Trophoblast cell (in vitro differentiated cells and primary cell): Measurements from ENCODE around the gene TIGD1.
"Not testable (repeated sequence)": the region's sequence is repeated elsewhere in the genome, so short reads cannot be mapped to it uniquely, and the experiment has no call there.

Experiments used
- DNase-seq, 2 donors: peaks; one replicate each; pipeline ENCODE4 v3.0.0-alpha.2; 2016
- H2AFZ ChIP-seq: 2 replicates; pipeline ENCODE4 v1.6.1; 2013; ENCODE audit warnings: low read length, moderate library complexity, mild to moderate bottlenecking; ENCODE audit not compliant: insufficient read depth, poor library complexity
- H2AK5ac ChIP-seq: 2 replicates; pipeline ENCODE4 v1.6.1; 2013; ENCODE audit warnings: mild to moderate bottlenecking, low read length
- H2BK120ac ChIP-seq: 2 replicates; pipeline ENCODE4 v1.6.1; 2013; ENCODE audit warnings: low read length, mild to moderate bottlenecking, moderate library complexity; ENCODE audit not compliant: insufficient read depth, poor library complexity
- H2BK12ac ChIP-seq: 2 replicates; pipeline ENCODE4 v1.6.1; 2013; ENCODE audit warnings: mild to moderate bottlenecking, low read length, moderate library complexity
- H2BK5ac ChIP-seq: 2 replicates; pipeline ENCODE4 v1.6.1; 2013; ENCODE audit warnings: low read length, low read depth, moderate library complexity, mild to moderate bottlenecking; ENCODE audit not compliant: poor library complexity
- H3K14ac ChIP-seq: 2 replicates; pipeline ENCODE4 v1.6.1; 2013; ENCODE audit warnings: mild to moderate bottlenecking, low read length
- H3K18ac ChIP-seq: 2 replicates; pipeline ENCODE4 v1.6.1; 2013; ENCODE audit warnings: mild to moderate bottlenecking, low read length
- H3K23ac ChIP-seq: 2 replicates; pipeline ENCODE4 v1.6.1; 2013; ENCODE audit warnings: low read length
- H3K27ac ChIP-seq: 2 replicates; pipeline ENCODE4 v1.5.1; 2013; ENCODE audit warnings: low read depth, mild to moderate bottlenecking, inconsistent platforms, low read length, moderate library complexity
- H3K27me3 ChIP-seq: 2 replicates; pipeline ENCODE4 v1.6.1; 2013; ENCODE audit warnings: inconsistent platforms, mild to moderate bottlenecking, low read length, moderate library complexity; ENCODE audit not compliant: insufficient read depth
- H3K36me3 ChIP-seq, 2 experiments: 1 replicate in 1 of 2; 2 replicates in 1 of 2; pipeline ENCODE4 v1.6.1; 2013; ENCODE audit warnings: low read length in 2 of 2, mild to moderate bottlenecking in 2 of 2, moderate library complexity in 1 of 2; ENCODE audit not compliant: insufficient read depth in 2 of 2, control insufficient read depth in 1 of 2
- H3K4ac ChIP-seq: 2 replicates; pipeline ENCODE4 v1.6.1; 2013; ENCODE audit warnings: low read depth, mild to moderate bottlenecking, low read length, moderate library complexity
- H3K4me1 ChIP-seq, 2 experiments: 1 replicate in 1 of 2; 2 replicates in 1 of 2; pipeline ENCODE4 v1.6.1; 2013; ENCODE audit warnings: low read length in 2 of 2, mild to moderate bottlenecking in 2 of 2, moderate library complexity in 1 of 2; ENCODE audit not compliant: insufficient read depth in 2 of 2, control insufficient read depth in 1 of 2
- H3K4me2 ChIP-seq: 2 replicates; pipeline ENCODE4 v1.6.1; 2013; ENCODE audit warnings: inconsistent platforms, mild to moderate bottlenecking, low read length, moderate library complexity
- H3K4me3 ChIP-seq: 2 replicates; pipeline ENCODE4 v1.5.1; 2013; ENCODE audit warnings: mild to moderate bottlenecking, low read depth, low read length, inconsistent platforms
- H3K79me1 ChIP-seq: one replicate; pipeline ENCODE4 v1.6.1; 2013; ENCODE audit warnings: low read length
- H3K79me2 ChIP-seq: 2 replicates; pipeline ENCODE4 v1.6.1; 2013; ENCODE audit warnings: low read length, mild to moderate bottlenecking; ENCODE audit not compliant: control insufficient read depth, insufficient read depth, poor library complexity
- H3K9ac ChIP-seq: 2 replicates; pipeline ENCODE4 v1.6.1; 2013; ENCODE audit warnings: mild to moderate bottlenecking, low read length
- H3K9me3 ChIP-seq: 2 replicates; pipeline ENCODE4 v1.6.1; 2013; ENCODE audit warnings: low read depth, mild to moderate bottlenecking, control low read depth, inconsistent platforms, low read length; ENCODE audit not compliant: insufficient read depth
- H4K12ac ChIP-seq: 2 replicates; pipeline ENCODE4 v1.6.1; 2013; ENCODE audit warnings: low read depth, mild to moderate bottlenecking, low read length, moderate library complexity
- H4K8ac ChIP-seq: 2 replicates; pipeline ENCODE4 v1.6.1; 2013; ENCODE audit warnings: low read depth, mild to moderate bottlenecking, low read length, moderate library complexity
- H4K91ac ChIP-seq: one replicate; pipeline ENCODE4 v1.6.1; 2013; ENCODE audit warnings: low read depth, mild to moderate bottlenecking, low read length, moderate library complexity
- WGBS: extraction: QIAGEN DNeasy Blood & Tissue Kit; methylation state at CpG from one replicate; pipeline ENCODE4 v1.1.7; 2013; ENCODE audit warnings: missing lambda C conversion rate; ENCODE audit not compliant: insufficient read length, insufficient coverage; ENCODE audit errors: extremely low coverage; 5-methylcytosine and 5-hydroxymethylcytosine counted together

TIGD1 gene

DNA sequence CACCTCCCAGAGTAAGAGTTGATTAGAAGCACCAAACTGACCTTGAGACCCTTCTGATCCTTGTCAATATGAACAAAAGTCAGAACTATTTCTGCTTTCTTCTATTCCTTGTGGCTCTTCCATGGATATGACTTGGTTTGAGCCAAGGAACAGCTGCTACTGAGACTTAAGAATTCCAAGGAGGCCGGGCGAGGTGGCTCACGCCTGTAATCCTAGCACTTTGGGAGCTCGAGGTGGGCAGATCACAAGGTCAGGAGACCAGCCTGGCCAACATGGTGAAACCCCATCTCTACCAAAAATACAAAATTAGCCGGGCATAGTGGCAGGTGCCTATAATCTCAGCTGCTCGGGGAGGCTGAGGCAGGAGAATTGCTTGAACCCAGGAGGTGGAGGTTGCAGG, 20.1 kb upstream of the TIGD1 start:
- peaks cover 36 to 64% of the 10 kb centered on the region in 2 experiments for H3K36me3 ChIP-seq
- H2BK5ac ChIP-seq, result not testable (repeated sequence)
- no CpG with 5 or more reads among the region's 6 CpGs for WGBS

DNA sequence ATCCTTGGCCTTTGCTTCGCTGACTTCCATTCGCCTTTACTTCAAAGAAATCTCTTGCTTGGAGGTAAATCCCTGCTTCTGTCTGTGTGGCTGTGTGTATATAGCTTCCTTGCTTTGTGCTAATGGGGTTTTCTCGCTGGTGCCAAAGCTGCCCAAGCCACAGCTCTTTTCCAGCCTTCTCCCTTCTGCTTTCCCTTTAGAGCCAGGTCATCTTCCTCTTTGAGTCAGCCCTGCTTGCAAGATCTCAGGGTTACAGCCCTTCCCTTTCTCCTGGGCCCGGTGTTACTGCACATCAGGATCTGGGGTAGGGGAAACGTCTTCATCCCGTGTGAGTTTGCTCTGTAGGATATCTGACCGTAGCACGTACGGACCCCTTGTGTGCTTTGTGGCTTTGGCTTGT, 19.2 kb upstream of the TIGD1 start:
- no peak overlapping the region for H4K8ac ChIP-seq
- no peak overlapping the region for H3K27ac ChIP-seq
- H3K18ac ChIP-seq, result no peak overlapping the region
- no peak overlapping the region for H3K14ac ChIP-seq
- no peak overlapping the region for H3K4me3 ChIP-seq
- no peaks in the 10 kb centered on the region for H3K4me1 ChIP-seq
- no peak overlapping the region for H3K23ac ChIP-seq
- no peak overlapping the region for H2BK120ac ChIP-seq
- H3K27me3 ChIP-seq, result no peaks in the 10 kb centered on the region
- no peak overlapping the region for H4K12ac ChIP-seq
- no peak overlapping the region for H2BK5ac ChIP-seq
- H4K91ac ChIP-seq, result no peak overlapping the region
- H2AK5ac ChIP-seq, result no peak overlapping the region
- H2BK12ac ChIP-seq, result no peak overlapping the region
- H2AFZ ChIP-seq, result no peak overlapping the region
- H3K36me3 ChIP-seq, result peaks cover 39 to 67% of the 10 kb centered on the region in 2 experiments
- no peak overlapping the region for H3K4ac ChIP-seq
- H3K79me1 ChIP-seq, result no peaks in the 10 kb centered on the region
- no peaks in the 10 kb centered on the region for H3K79me2 ChIP-seq
- H3K9me3 ChIP-seq, result no peaks in the 10 kb centered on the region
- no CpG with 5 or more reads among the region's 9 CpGs for WGBS
- DNase-seq, result no peak
- H3K9ac ChIP-seq, result no peak overlapping the region
- H3K4me2 ChIP-seq, result no peak overlapping the region

More for the DNA sequence above, 20.1 kb upstream of the TIGD1 start:
- not testable (repeated sequence) for H3K9me3 ChIP-seq, H3K27ac ChIP-seq, DNase-seq, H3K4me2 ChIP-seq, H3K27me3 ChIP-seq, H4K12ac ChIP-seq, H3K4me1 ChIP-seq, H3K14ac ChIP-seq, H2AK5ac ChIP-seq, H3K23ac ChIP-seq, H2BK120ac ChIP-seq, H3K79me2 ChIP-seq, H4K91ac ChIP-seq, H3K4me3 ChIP-seq, H3K9ac ChIP-seq, H2BK12ac ChIP-seq, H4K8ac ChIP-seq, H3K79me1 ChIP-seq, H2AFZ ChIP-seq, H3K4ac ChIP-seq, H3K18ac ChIP-seq

DNA sequence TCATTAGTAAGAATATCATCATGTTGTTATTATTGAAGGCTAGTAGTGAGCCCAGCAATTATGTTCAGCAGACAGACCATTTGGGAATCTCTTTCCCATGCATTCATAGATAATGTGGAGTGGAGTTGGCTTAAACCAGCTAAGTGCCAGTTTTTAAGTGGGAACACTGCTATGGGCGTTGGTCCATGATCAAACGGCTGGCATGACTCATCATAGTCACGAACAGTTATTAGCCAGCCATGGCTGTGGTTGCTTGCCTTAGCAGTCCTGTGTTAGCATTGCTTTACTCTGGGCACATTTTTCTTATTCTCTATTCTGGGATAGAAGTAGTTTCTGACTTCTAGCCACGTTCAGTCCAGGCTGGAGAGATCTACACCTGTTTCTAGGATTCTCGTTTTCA, 17.8 kb upstream of the TIGD1 start:
- H3K4me2 ChIP-seq, result no peak overlapping the region
- H3K27ac ChIP-seq, result no peak overlapping the region
- DNase-seq, result no peak
- H3K79me2 ChIP-seq, result no peaks in the 10 kb centered on the region
- WGBS, result no CpG with 5 or more reads among the region's 5 CpGs
- no peak overlapping the region for H2BK120ac ChIP-seq
- peaks cover 36 to 63% of the 10 kb centered on the region in 2 experiments for H3K36me3 ChIP-seq
- H3K4ac ChIP-seq, result no peak overlapping the region
- H3K27me3 ChIP-seq, result no peaks in the 10 kb centered on the region
- no peak overlapping the region for H4K12ac ChIP-seq
- H3K9ac ChIP-seq, result no peak overlapping the region
- H2BK5ac ChIP-seq, result no peak overlapping the region
- H2AFZ ChIP-seq, result no peak overlapping the region
- H3K9me3 ChIP-seq, result no peaks in the 10 kb centered on the region
- H3K18ac ChIP-seq, result no peak overlapping the region
- no peaks in the 10 kb centered on the region for H3K4me1 ChIP-seq
- H2BK12ac ChIP-seq, result no peak overlapping the region
- no peaks in the 10 kb centered on the region for H3K79me1 ChIP-seq
- H3K14ac ChIP-seq, result no peak overlapping the region
- H4K91ac ChIP-seq, result no peak overlapping the region
- no peak overlapping the region for H2AK5ac ChIP-seq
- H3K4me3 ChIP-seq, result no peak overlapping the region
- no peak overlapping the region for H3K23ac ChIP-seq
- no peak overlapping the region for H4K8ac ChIP-seq

DNA sequence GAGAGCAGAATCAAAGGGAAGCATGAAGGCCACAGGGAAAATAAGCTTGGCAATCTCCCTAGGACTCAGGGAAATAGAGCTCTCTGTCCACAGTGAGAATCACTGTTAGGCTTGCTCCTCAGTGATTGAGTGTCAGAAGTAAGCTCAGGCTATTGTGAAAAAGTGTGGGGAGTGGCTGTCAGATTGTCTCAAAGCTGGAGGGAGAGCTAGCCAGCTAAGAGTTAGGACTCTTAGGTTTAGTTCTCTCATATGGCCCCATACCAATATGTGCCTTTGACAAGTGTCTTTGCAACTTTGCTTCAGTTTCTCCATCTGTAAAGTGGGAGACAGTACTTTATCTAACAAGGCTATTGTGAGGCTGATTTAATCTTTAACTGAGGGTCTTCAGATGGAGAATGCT, 17.4 kb upstream of the TIGD1 start:
- no peak overlapping the region for H2AFZ ChIP-seq
- H4K8ac ChIP-seq, result no peak overlapping the region
- H3K4me2 ChIP-seq, result no peak overlapping the region
- no peak overlapping the region for H3K14ac ChIP-seq
- H3K23ac ChIP-seq, result no peak overlapping the region
- no peak overlapping the region for H2AK5ac ChIP-seq
- no peak overlapping the region for H3K27ac ChIP-seq
- H4K91ac ChIP-seq, result no peak overlapping the region
- H3K36me3 ChIP-seq, result peaks cover 36 to 60% of the 10 kb centered on the region in 2 experiments
- no peaks in the 10 kb centered on the region for H3K4me1 ChIP-seq
- H3K27me3 ChIP-seq, result no peaks in the 10 kb centered on the region
- no peak for DNase-seq
- H3K9me3 ChIP-seq, result no peaks in the 10 kb centered on the region
- H2BK5ac ChIP-seq, result no peak overlapping the region
- no peak overlapping the region for H2BK12ac ChIP-seq
- H3K9ac ChIP-seq, result no peak overlapping the region
- no peak overlapping the region for H3K4me3 ChIP-seq
- no peak overlapping the region for H2BK120ac ChIP-seq
- no peak overlapping the region for H4K12ac ChIP-seq
- H3K18ac ChIP-seq, result no peak overlapping the region
- no peaks in the 10 kb centered on the region for H3K79me1 ChIP-seq
- H3K4ac ChIP-seq, result no peak overlapping the region
- H3K79me2 ChIP-seq, result no peaks in the 10 kb centered on the region
